Suppressor macrophage treated with lipopolysaccharide for 4 hours (primary cell): ENCODE measurements around the gene PLCXD1.
"Not testable (repeated sequence)": the region's sequence is repeated elsewhere in the genome, so short reads cannot be mapped to it uniquely, and the experiment has no call there.

Source experiments
- DNase-seq: peaks from one replicate; pipeline ENCODE4 v3.0.0-alpha.2; 2020

PLCXD1 gene, protein sequence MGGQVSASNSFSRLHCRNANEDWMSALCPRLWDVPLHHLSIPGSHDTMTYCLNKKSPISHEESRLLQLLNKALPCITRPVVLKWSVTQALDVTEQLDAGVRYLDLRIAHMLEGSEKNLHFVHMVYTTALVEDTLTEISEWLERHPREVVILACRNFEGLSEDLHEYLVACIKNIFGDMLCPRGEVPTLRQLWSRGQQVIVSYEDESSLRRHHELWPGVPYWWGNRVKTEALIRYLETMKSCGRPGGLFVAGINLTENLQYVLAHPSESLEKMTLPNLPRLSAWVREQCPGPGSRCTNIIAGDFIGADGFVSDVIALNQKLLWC

DNA sequence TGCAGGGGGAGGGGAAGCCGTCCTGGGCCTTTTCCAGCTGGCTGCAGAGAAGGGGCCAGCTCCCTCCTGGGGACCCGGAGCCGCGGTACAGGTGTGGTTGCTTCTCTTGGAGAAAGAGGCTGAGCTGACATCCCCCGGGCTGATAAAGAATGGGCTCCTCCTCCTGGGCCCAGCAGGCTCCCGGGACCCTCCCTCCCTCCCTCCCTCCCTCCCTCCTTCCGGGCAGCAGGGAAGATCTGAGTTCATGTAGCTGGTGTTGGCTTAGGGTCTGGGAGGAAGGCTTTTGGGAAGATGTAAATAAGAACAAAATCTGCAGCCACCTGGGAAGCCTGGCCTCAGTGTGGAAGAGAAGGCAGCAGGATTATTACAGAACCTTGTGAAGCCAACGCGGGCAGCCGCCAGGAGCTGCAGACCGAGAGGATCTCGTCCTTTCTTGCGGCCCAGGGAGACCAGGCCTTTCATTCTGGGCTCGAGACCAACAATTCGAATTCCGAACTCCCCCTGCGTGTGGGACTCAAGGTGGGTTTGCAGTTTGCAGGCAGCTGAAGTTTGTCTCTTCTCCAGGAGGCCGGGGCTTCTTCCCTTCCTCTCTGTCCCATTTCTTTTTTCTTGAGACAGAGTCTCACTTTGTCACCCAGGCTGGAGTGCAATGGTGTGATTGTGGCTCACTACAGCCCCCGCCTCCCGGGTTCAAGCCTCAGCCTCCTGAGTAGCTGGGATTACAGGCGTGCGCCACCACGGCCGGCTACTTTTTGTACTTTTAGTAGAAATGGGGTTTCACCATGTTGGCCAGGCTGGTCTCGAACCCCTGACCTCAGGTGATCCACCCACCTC is at the start of gene PLCXD1:
Gene PLCXD1 (plus strand): TSS at position 216 of the 834 bp plus-strand sequence. CDS start 2,807 bp downstream, outside the sequence.
- no peak for DNase-seq

DNA sequence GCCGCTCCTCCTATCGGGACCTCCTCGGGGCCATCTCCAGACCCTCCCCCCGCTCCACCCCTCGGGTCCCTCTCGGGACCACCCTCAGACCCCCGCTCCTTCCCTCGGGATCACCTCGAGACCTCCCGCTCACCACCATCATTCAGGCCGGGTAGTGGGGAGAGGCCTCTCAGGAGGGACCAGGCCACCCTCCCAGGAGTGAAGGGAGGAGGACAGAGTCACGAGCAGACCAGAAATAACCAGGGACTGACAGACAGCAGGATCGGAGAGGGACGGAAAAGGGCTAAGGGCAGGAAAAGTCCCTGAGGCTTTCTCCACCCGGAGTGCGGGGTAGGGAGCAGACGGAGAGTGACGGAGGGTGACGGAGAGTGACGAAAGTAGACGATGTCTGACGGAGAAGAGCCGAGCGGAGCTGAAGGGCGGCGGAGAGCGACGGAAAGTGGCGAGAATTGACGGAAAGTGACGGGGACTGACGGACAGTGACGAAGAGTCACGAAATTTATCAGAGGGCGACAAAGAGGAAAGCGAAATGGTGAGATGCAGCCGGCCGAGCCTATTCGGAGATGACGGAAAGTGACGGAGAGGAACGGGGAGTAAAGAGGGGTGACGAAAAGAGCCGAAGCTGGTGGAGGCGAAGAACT is 49.4 kb upstream of the PLCXD1 start:
- DNase-seq: not testable (repeated sequence)

DNA sequence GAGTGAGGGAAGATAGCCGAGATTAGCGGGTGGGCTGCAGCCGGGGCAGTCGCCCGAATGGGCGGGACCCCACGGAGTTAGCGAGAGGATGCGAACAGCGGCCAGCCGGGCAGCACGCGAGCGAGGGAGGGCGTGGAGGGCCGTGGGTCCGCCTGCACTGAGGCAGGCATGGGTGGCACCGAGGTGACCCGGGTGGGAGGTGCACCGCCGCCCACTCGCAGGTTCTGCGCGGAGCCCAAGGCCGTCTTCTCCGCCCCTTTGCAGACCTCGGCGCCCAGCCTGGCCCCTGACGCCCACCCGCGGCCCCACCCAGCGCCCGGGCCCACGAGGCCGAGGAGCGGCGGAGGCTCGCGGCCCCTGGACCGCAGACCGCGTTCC is 48.9 kb upstream of the PLCXD1 start:
- DNase-seq: not testable (repeated sequence)

DNA sequence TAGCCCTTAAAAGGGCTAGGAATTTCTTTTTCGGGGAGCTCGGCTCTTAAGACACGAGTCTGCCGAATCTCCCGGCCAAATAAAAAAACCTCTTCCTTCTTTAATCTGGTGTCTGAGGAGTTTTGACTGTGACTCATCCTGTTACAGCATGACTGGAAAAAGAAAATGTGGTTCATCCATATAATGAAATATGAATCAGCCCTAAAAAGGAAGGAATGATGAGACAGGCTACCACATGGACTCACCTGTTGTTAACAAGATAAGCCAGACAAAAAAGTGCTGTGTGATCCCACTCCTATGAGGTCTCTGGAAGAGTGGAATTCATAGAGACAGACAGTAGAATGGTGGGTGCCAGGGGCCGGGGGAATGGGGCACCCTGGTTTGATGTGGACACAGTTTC is 45.0 kb upstream of the PLCXD1 start:
- not testable (repeated sequence) for DNase-seq

DNA sequence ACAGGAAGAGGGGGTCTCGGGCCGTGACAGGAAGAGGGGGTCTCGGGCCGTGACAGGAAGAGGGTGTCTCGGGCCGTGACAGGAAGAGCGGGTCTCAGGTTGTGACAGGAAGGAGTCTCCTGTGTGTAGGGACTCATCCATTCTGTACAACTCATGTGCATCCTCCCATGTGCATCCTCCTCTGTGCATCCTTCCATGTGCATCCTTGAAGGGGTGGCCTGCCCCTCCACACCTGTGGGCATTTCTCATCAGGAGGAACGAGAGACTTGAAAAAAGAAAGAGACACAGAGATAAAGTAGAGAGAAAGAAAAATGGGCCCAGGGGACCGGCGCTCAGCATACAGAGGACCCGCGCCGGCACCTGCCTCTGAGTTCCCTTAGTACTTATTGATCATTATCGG is 30.2 kb upstream of the PLCXD1 start:
- no peak for DNase-seq

DNA sequence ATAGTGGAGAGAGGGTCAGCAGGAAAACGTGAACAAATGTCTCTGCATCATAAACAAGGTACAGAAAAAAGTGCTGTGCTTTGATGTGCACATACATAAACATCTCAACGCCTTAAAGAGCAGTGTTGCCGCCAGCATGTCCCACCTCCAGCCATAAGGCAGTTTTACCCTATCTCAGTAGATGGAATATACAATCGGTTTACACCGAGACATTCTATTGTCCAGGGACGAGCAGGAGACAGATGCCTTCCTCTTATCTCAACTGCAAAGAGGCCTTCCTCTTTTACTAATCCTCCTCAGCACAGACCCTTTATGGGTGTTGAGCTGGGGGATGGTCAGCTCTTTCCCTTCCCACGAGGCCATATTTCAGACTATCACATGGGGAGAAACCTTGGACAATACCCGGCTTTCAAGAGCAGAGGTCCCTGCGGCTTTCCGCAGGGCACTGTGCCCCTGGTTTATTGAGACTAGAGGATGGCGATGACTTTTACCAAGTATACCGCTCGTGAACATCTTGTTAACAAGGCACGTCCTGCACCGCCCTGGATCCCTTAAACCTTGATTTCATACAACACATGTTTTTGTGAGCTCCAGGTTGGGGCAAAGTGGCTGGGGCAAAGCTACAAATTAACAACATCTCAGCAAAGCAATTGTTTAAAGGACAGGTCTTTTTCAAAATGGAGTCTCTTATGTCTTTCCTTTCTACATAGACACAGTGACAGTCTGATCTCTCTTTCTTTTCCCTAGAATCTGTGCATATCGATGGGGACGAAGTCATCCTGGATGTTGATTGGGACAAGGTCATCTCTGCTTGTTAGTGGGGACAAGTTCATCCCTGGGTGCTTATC is 29.6 kb upstream of the PLCXD1 start:
- DNase-seq: not testable (repeated sequence)

DNA sequence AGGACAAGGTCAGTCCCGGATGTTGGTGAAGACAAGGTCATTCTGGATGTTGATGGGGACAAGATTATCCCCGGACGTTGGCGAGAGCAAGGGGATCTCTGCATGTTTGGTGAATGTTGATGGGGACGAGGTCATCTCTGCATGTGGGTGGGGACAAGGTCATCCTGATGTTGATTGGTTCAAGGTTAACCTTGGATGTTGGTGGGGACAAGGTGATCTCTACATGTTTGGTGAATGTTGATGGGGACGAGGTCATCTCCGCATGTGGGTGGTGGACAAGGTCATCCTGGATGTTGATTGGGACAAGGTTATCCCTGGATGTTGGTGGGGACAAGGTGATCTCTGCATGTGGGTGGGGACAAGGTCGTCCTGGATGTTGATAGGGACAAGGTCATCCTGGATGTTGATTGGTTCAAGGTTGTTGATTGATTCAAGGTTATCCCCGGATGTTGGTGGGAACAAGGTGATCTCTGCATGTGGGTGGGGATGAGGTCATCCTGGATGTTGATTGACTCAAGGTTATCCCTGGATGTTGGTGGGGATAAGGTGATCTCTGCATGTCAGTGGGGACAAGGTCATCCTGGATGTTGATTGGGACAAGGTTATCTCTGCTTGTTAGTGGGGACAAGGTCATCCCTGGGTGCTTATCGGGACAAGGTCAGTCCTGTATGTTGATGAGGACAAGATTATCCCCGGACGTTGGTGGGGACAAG is 28.8 kb upstream of the PLCXD1 start:
- no peak for DNase-seq

DNA sequence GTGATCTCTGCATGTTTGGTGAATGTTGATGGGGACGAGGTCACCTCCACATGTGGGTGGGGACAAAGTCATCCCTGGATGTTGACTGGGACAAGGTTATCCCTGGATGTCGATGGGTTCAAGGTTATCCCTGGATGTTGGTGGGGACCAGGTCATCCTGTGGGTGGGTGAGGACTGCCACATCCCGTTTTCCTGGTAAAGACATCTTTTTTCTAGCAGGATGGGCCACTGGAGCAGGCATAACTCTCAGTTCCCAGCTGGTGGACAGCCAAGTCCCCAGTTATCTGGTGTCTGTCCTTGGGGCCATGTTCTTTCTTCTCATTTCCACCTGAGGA is 28.3 kb upstream of the PLCXD1 start:
- no peak for DNase-seq

DNA sequence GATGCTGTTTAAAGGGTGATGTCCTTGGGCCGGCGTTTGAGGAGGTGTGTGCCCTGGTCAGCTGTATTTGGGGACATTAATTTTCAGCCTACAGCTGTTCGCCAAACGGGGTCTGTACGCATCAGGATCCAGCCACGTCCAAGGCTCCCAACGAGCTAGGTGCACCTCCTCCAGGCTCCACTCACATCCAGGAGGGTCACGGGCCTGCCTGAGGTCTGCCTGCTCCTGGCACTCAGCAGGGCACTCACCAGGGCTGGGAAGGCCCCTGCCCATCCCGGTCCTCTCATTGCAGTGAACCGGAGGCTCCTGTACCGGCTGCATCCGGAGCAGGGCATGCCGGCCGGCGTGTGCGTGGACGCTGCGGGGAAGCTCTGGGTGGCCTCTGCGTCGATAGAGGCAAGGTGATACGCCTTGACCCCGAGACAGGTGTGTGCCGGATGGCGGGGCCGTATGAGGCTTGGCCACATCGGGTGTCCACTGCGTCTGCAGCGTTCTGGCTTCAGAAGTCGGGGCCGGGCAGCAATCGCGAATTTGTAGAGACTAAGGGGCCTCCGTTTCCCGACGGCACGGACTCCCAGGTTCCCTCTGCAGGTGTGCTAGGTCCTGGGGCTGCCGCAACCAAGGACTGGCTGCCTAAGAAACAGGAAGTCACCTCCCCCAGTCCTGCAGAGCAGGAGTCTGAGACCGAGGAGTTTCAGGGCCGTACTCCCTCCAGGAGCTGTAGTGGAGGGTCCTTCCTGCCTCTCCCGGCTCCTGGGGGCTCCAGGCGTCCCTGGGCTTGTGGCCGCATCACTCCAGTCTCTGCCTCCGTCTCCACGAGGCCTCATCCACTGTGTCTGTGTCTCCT is 27.5 kb upstream of the PLCXD1 start:
- no peak for DNase-seq

DNA sequence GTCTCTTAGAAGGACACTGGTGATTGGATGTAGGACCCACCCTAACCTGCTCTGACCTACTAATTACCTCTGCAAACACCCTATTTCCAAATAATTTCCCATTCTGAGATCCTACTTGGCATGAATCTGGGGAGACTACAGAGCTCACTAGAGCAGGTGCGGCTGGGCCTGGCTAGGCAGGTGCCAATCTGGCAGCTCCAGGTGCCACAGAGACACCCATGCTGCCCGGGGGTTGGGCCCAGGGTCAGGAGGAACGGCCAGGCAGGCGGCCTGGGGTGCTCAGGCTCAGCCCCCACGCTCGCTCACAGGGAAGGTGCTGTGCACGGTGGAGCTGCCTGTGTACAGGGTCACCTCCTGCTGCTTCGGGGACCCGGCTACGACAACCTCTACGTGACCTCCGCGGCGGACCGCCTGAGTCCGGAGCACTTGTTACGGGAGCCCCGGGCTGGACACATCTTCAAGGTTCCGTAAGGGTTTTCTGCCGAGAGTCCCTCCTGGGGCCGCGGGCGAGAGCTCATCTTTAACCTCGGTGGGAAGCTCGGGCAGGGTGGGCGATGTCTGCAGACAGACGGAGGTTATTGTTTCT is 26.5 kb upstream of the PLCXD1 start:
- no peak for DNase-seq

DNA sequence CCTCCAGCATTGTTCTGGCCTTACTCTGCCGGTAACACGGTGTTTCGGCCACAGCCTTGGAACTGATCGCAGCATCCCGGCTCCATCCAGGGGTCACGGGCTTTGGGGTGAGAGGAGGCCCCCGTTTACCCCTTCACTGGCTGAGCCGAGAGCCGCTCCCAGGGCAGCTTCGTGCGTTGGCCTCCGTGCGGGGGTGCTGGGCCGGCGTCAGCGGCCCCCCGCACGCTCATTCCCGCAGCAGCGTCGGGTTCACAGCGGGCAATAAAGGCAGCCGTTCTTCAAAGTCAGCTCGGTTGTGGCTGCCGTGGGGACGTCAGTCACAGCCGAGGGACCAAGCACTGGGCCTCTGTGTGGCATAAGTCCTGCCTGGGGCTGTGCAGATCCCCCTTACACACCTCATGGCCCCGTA is 25.3 kb upstream of the PLCXD1 start:
- DNase-seq: no peak

DNA sequence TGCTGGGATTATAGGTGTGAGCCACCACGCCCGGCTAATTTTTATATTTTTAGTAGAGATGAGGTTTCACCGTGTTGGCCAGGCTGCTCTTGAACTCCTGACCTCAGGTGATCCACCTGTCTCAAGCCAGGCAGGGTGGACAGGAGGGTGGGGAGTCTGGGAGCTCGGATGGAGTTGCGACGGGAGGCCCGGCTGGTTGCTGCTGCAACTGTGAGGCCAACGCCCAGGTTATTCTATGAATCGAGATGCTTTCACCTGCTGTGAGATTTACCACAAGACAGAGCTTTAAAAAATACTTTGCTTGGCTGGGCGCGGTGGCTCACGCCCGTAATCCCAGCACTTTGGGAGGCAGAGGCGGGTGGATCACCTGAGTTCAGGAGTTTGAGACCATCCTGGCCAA is 24.1 kb upstream of the PLCXD1 start:
- not testable (repeated sequence) for DNase-seq

DNA sequence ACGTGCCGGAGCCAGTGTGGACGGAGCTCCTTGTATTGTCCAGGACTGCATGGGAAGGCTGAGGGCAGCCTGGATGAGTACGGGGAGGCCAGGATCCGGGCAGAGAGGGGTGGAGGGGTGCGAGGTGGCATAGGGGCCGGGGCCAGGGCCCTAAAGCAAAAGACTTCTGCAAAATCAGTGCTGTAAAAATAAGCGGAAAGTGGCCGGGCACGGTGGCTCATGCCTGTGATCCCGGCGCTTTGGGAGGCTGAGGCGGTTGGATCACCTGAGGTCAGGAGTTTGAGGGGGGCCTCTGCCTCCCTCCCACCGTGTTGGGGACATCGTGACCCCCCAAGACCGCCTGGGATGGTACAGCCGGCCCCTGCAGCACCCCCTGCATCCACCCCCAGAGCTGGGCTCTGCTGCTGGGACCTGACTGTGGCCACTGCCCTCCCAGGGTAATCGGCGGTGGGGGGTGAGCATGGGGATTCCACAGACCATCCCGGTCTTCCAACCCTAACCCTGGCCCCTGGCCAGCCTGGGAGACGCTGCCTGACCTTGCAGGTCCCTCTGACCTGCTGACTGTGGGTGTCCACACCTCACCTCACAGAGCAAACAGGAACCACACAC is 23.4 kb upstream of the PLCXD1 start:
- no peak for DNase-seq

DNA sequence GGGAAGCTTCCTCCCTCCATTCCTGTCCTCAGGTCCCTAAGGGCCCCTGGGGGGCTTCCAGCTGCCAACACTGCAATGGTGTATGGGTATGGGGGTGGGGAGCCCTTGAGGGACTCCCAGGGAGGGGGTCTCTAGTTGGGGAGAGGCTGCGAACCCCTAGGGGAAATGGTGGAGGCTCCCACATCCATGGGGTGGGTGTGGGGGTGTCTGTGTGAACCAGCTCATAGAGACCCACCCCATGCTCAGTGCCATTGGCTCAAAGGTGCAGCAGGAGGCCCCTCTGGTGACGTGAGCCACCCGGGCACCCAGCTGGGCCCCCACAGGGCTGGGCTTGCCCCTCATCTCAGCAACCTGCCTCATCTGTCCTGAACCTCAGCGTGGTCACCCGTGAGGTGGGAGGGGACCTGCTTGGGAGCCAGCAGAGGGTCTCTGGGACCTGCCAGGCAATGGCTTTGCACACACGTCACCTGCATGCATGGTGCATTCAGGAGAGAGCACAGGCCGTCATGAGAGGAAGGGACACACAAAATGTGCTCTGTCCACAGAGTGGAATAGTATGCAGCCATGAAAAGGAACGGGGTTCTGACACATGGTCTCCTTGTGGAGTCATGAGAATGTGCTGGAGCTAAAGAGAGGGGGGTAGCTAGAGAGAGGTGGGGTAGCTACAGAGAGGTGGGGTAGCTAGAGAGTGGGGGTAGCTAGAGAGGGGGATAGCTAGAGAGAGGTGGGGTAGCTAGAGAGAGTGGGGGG is 22.7 kb upstream of the PLCXD1 start:
- no peak for DNase-seq

DNA sequence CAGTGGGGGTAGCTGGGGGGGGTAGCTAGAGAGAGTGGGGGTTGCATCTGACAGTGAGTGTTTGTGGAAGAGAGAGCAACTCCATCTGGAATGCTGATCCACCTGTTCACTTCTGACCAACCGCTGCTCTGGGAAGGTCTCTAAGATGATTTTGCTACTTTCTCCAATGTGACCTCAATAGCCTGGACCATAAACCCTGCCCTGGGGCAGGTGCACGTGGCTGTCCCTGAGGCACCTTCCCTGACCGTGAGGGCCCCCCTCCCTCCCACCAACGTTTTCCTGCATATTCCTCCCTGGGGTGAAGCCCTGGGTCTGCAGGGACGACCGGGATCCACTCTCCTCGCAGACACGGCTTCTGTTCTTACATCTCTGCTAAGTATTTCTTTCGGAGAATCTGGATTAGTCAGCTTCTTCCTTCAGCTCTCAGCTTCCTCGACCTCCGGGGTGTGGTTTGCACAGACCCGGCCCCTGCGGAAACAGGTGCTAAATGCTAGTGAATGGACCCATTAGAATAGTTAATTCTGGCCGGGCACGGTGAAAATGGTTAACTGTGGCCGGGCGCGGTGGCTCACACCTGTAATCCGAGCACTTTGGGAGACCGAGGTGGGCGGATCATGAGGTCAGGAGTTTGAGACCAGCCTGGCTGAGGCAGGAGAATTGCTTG is 21.4 kb upstream of the PLCXD1 start:
- DNase-seq: no peak

DNA sequence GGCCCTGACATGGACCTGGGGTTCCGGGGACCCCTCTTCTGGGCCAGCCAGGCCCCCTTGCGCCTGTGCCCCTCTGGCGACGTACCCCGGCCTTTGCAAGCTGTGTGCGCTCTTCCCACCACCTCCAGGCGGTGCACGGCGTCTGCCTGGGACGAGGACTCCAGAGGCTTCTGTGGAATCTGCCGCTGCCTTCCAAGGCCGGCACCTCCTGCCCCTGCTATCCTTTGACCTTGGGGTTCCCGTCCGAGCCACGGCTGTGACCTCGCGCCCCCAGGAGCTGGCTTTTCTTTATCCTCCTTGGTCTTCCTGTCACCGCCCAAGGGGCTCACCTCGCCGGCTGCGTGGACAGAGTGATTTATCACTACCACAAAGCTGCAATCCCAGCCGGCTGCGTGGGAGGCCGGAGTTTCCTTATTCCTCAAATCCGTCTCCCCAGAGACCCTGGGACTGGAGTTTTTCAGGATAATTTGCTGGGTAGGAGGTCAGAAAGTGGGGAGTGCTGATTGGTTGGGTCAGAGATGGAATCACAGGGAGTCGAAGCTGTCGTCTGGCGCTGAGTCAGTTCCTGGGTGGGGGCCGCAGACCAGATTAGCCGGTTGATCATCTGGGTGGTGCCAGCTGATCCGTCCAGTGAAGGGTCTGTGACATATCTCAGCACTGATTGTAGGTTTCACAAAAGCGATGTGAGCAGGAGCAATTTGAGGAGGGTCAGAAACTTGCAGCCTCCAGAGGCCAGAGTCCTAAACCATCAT is 19.8 kb upstream of the PLCXD1 start:
- no peak for DNase-seq

DNA sequence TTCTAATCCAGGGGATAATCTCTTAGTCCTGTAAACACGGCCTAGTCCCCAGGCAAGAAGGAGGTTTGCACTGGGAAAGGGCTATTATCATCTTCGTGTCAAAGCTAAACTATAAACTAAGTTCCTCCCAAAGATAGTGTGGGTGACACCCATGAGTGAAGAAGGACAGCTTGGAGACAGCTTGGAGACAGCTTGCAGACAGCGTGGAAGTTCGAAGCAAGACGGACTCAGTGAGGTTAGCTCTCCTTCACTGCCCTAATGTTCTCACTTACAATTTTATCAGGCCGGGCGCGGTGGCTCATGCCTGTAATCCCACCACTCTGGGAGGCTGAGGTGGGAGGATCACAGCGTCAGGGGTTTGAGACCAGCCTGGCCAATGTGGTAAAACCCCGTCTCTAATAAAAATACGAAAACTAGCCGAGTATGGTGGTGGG is 19.2 kb upstream of the PLCXD1 start:
- DNase-seq: no peak

DNA sequence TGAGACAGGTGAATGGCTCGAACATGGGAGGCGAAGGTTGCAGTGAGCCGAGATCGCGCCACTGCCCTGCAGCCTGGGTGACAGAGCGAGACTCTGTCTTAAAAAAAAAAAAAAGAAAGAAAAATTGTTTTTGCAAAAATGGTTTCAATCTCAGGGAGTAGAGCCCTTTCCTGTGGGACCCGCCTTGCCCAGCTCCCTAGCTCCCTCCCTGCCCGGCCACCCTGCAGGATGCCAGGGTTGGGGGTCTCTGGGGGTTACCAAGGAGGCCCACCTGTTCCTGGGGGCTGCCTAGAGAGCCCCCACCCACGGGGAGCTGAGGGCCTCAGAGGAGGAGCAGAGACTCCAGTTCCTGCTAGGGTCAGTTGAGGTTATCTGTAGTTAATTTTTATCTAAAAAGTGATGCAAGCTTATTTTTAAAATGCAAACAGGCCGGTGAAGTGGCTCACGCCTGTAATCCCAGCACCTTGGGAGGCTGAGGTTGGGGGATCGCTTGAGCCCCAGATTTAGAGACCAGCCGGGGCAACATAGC is 18.7 kb upstream of the PLCXD1 start:
- DNase-seq: no peak
